Panc1 (cell line): Measurements from ENCODE around the gene MSMP. TPM values are rescaled to one million over a fixed set of nuclear protein-coding genes. Genes with fewer than 3 reads are reported as not detected.

ENCODE experiments used
- ATAC-seq: fragments of 200-7000 bp; cut with Tn5 transposase; 2 replicates; pipeline ENCODE4 v1.9.1; 2020; ENCODE audit warnings: mild to moderate bottlenecking, moderate library complexity
- BruUV-seq: library from RNA; stranded (reverse); fragments of 400-500 nt; replicated peaks from 2 replicates; lab custom pipeline; 2021; lab: Mats Ljungman, UMichigan
- CTCF ChIA-PET: fragments of 300-600 bp; sonication (Branson Sonifier 250); formaldehyde crosslinking; loops from one replicate; lab custom pipeline; 2022; ENCODE audit warnings: antibody characterized with exemption; lab: Charles Lee
- POLR2A ChIA-PET: fragments of 300-600 bp; sonication (Branson Sonifier 250); formaldehyde crosslinking; loops from one replicate; lab custom pipeline; 2022; ENCODE audit warnings: antibody characterized with exemption; lab: Charles Lee
- DNase-seq: peaks from one replicate; pipeline ENCODE4 v3.0.0-alpha.2; 2010; ENCODE audit warnings: low read depth, low spot score
- H3K27ac ChIP-seq: 2 replicates; pipeline ENCODE4 v1.5.1; 2011; ENCODE audit warnings: mild to moderate bottlenecking, low read length, inconsistent platforms
- H3K27me3 ChIP-seq: fragments of 200-500 bp; sonication (Bioruptor generic); 2 replicates; pipeline ENCODE4 v1.6.0; 2014; ENCODE audit warnings: low read length, inconsistent platforms; ENCODE audit not compliant: control insufficient read depth, insufficient read depth
- H3K36me3 ChIP-seq: fragments of 200-500 bp; sonication (Bioruptor generic); 2 replicates; pipeline ENCODE4 v1.5.1; 2014; ENCODE audit warnings: inconsistent platforms, mild to moderate bottlenecking, low read length, moderate library complexity; ENCODE audit not compliant: control insufficient read depth, insufficient read depth
- H3K4me1 ChIP-seq: 2 replicates; pipeline ENCODE4 v1.5.1; 2011; ENCODE audit warnings: inconsistent platforms, mild to moderate bottlenecking, low read length, moderate library complexity; ENCODE audit not compliant: control insufficient read depth, insufficient read depth
- H3K4me3 ChIP-seq, 2 experiments: 2 replicates each; pipeline ENCODE4 v1.5.1; 2011 to 2012; ENCODE audit warnings: low read depth in 2 of 2, low read length in 2 of 2, mild to moderate bottlenecking in 2 of 2, inconsistent platforms in 1 of 2, moderate library complexity in 1 of 2
- H3K9me3 ChIP-seq: fragments of 200-500 bp; sonication (Bioruptor generic); 2 replicates; pipeline ENCODE4 v1.5.1; 2014; ENCODE audit warnings: low read depth, mild to moderate bottlenecking, inconsistent platforms, low read length, moderate library complexity; ENCODE audit not compliant: control insufficient read depth, insufficient read depth
- CTCF ChIP-seq: fragments of 450-650 bp; IDR thresholded peaks from 2 replicates; pipeline ENCODE4 v1.5.1; 2017; ENCODE audit warnings: mild to moderate bottlenecking
- POLR2AphosphoS5 ChIP-seq: IDR thresholded peaks from 2 replicates; pipeline ENCODE4 v1.6.1; 2012; ENCODE audit warnings: mild to moderate bottlenecking, low read depth, low read length, moderate library complexity
- REST ChIP-seq, 2 experiments: IDR thresholded peaks; 2 replicates each; pipeline ENCODE4 v1.6.1; 2011 to 2012; ENCODE audit warnings: low read depth in 2 of 2, control low read depth in 1 of 2, low read length in 1 of 2, mild to moderate bottlenecking in 1 of 2, moderate library complexity in 1 of 2; ENCODE audit not compliant: insufficient read depth in 1 of 2
- SIN3A ChIP-seq: IDR thresholded peaks from 2 replicates; pipeline ENCODE4 v1.6.1; 2012; ENCODE audit warnings: low read depth, mild to moderate bottlenecking, low read length, moderate library complexity, borderline replicate concordance; ENCODE audit not compliant: insufficient read depth
- TCF7L2 ChIP-seq: IDR thresholded peaks from 2 replicates; pipeline ENCODE4 v1.6.1; 2011; ENCODE audit warnings: mild to moderate bottlenecking, low read depth, low read length, inconsistent platforms
- in situ Hi-C: cut with HindIII; loops from 2 replicates; pipeline ENCODE4 v1.10.0; 2016; ENCODE audit warnings: low sequenced_read_pairs, low pct_unique_long_range_greater_than_20kb
- intact Hi-C: fragments of 100-400 bp; cut with micrococcal nuclease; formaldehyde crosslinking; loops from one replicate; pipeline ENCODE4 v1.10.0; 2022; ENCODE audit not compliant: unreplicated experiment
- total RNA-seq: library from RNA; stranded (reverse); gene quantifications from one replicate; pipeline ENCODE4 v1.2.1, GENCODE V29; 2021; ENCODE audit not compliant: unreplicated experiment

Gene MSMP
- total RNA-seq, 1 experiment from 2014 or later, result 1.4 TPM

GRCh38 chr9:35730486-35730854 is 23.6 kb downstream of the MSMP start:
- Histone ChIP-seq H3K36me3 (peaks cover 7% of the 10 kb centered on the region), H3K4me1 (peaks cover 38% of the 10 kb centered on the region), H3K27me3 (no peaks in the 10 kb centered on the region), H3K4me3 (peak overlapping the region; percentile 82 to 99), H3K27ac (peak overlapping the region; percentile 95), H3K9me3 (no peaks in the 10 kb centered on the region)
- ChIA-PET CTCF (interaction anchor here (2.5 to 3.0 kb wide), 2 partner anchors 34 to 40 kb away, joined by 6 to 13 read pairs; no protein-coding TSS in a partner anchor), POLR2A (interaction anchor here (1.0 kb wide), 1 partner anchor 72 kb away, joined by 3 read pairs; the partner anchor contains the start of genes CCDC107 and RMRP)
- TF ChIP-seq SIN3A, result no peak
- TF ChIP-seq CTCF, result no peak
- TF ChIP-seq TCF7L2, result no peak
- no peak for TF ChIP-seq POLR2AphosphoS5
- TF ChIP-seq REST (IDR thresholded peaks at IDR 0.05; ENCODE audit: insufficient read depth in 1 of 2, low read depth in 2 of 2, low read length in 1 of 2), result no peak
- no peak for ATAC-seq
- DNase-seq, result no peak
- in situ Hi-C loops, result no loop called here
- BruUV-seq, result no TSS peak
- intact Hi-C loops, result no loop called here

- no peaks in the 10 kb centered on the region for H3K9me3 ChIP-seq
- intact Hi-C loops (loop anchor here (5.0 kb wide), 1 partner anchor 68 kb away; no protein-coding TSS in a partner anchor), in situ Hi-C loops (no loop called here)
- peaks cover 38% of the 10 kb centered on the region for H3K4me1 ChIP-seq
- peak overlapping the region; percentile 0 to 99 for H3K4me3 ChIP-seq
- H3K27ac ChIP-seq, result peak overlapping the region; percentile 9; the same call in 1 of the 2 replicates
- POLR2A ChIA-PET, result interaction anchor here (1.0 kb wide), 1 partner anchor 72 kb away, joined by 3 read pairs; the partner anchor contains the start of genes CCDC107 and RMRP
- no peak for TF ChIP-seq POLR2AphosphoS5
- TF ChIP-seq CTCF, result peak; percentile 79
- no peak for TF ChIP-seq REST (IDR thresholded peaks at IDR 0.05; ENCODE audit: insufficient read depth in 1 of 2, low read depth in 2 of 2, low read length in 1 of 2)
- TF ChIP-seq SIN3A, result no peak
- ATAC-seq, result no peak
- DNase-seq, result no peak
- BruUV-seq, result no TSS peak
- H3K27me3 ChIP-seq, result no peaks in the 10 kb centered on the region
- H3K36me3 ChIP-seq, result peaks cover 2% of the 10 kb centered on the region; the same call in 1 of the 2 replicates
- CTCF ChIA-PET, result interaction anchor here (2.5 to 3.0 kb wide), 2 partner anchors 33 to 39 kb away, joined by 6 to 13 read pairs; no protein-coding TSS in a partner anchor
These were observed 24.2 kb downstream of the MSMP start for GRCh38 chr9:35729700-35730485.
